22Rv1 (cell line): ENCODE measurements around the gene CDK2AP2.

Experiments used
- H3K27ac ChIP-seq: fragments of 450-650 bp; 2 replicates; pipeline ENCODE4 v1.5.1; 2017
- ZFX ChIP-seq: fragments of 450-650 bp; IDR thresholded peaks from 2 replicates; pipeline ENCODE4 v1.6.1; 2017; ENCODE audit warnings: antibody characterized with exemption, borderline replicate concordance
- TF ChIP-seq, protein P1 (sequence below): fragments of 450-650 bp; IDR thresholded peaks from 2 replicates; pipeline ENCODE4 v1.5.1; 2017; ENCODE audit warnings: mild to moderate bottlenecking

CDK2AP2 gene

DNA sequence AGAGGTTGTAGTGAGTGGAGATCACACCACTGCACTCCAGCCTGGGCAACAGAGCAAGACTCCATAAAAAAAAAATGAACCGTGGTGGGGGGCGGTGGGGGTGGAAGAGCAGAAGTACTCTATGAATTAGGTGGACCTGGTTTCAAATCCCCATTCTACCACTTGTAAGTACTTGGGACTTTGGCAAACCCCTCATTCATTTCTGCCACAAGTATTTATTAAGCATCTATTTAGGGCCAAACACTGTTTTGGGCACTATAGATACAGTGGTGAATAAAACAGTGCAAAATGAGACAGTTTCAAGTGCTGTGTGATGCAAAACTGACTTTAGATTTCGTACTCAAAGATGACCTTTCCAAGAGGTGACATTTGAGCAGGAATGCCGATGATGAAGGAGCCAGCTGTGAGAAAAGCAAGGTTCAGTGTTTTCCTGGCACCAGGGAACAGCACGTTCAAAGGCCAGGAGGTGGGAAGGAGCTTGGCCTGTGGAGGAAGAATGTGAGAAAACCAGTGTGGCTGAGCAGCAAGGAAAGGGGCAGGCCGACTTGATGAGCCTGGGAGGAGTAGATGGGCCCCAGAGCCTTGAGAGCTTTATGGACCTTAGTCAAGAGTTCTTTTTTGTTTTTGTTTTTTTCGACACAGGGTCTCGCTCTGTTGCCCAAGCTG lies 37.5 kb downstream of the CDK2AP2 start:
- H3K27ac ChIP-seq, result no peak overlapping the region
- TF ChIP-seq ZFX, result no peak
- TF ChIP-seq, protein P1, sequence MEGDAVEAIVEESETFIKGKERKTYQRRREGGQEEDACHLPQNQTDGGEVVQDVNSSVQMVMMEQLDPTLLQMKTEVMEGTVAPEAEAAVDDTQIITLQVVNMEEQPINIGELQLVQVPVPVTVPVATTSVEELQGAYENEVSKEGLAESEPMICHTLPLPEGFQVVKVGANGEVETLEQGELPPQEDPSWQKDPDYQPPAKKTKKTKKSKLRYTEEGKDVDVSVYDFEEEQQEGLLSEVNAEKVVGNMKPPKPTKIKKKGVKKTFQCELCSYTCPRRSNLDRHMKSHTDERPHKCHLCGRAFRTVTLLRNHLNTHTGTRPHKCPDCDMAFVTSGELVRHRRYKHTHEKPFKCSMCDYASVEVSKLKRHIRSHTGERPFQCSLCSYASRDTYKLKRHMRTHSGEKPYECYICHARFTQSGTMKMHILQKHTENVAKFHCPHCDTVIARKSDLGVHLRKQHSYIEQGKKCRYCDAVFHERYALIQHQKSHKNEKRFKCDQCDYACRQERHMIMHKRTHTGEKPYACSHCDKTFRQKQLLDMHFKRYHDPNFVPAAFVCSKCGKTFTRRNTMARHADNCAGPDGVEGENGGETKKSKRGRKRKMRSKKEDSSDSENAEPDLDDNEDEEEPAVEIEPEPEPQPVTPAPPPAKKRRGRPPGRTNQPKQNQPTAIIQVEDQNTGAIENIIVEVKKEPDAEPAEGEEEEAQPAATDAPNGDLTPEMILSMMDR, result no peak

DNA sequence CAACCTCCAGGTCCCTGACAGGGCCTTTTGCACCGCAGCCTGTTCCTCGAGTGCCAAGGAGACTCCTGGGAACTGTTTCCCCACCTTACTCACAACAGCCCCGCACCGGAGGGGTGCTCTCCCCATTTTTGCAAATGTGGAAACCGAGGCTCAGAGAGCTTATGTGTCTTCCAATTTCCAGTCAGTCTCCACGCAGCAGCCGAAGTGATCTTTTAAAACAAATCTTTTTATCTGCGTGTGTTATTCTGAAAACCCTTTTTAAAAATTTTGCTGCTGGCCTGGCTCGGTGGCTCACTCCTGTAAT lies 38.5 kb downstream of the CDK2AP2 start:
- H3K27ac ChIP-seq, result peak overlapping the region; percentile 98

DNA sequence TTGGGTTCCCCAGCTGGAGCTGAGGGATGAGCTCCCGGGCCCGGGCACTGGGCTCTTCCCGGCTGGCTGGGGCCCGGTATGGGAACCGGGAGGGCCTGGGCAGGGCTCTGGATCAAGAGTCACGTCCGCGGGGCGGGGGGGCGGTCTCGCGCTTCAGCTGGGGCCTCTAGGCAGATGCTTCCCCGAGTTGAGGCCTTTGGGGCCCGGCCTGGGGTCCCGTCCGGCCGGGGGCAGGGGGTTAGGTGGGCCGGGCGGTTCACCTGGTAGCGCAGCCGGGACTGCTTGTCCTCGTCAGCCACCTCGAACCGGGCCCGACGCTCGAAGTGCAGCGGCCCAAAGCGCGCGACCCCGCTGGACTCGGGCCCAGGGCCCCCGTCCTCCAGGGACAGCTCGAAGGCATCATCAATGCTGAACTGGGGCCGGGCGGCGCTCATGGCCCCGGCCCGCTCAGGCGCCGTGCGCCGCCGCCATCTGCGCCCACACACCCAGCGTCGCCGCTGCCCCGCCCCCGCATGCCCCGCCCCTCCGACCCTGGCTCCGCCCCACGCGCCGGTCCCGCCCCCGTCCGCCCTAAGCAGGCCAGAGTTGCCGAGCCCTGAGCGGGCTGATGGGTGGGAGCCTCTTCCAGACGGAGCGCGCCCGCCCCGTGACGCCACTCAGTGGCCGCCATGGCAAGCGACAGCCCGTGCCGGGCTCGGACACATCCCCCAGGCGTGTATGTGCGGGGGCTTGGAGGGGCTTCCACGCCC lies 39.0 kb downstream of the CDK2AP2 start, which contains the start of gene TMEM134:
Gene TMEM134, minus strand, starts transcription at position 493 of the 749 bp plus-strand sequence. Its CDS starts 59 bp downstream, at position 434.
- H3K27ac ChIP-seq, result peak within 1 kb of the TSS; percentile 98
- TF ChIP-seq, protein P1, result peak; percentile 72
- no peak for TF ChIP-seq ZFX

More for the DNA sequence above, 38.5 kb downstream of the CDK2AP2 start:
- no peak for TF ChIP-seq ZFX
- TF ChIP-seq, protein P1, result peak; percentile 40; the same call in 1 of the 2 replicates

DNA sequence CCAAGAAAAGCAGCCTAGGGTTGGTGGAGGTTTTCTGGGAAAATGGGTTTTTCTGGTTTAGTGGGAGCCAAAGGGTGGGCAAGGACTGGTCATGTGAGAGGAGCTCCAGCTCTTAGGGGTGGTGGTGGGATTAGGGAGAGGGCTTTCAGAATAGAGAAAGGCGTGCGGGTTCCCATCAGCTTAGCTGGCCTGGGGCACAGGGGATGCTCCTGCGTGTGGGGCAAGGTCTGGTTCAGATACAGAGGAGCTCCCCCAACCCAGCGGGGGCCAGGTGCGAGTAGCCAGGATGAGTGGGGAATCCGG lies 39.6 kb downstream of the CDK2AP2 start:
- peak overlapping the region; percentile 98 for H3K27ac ChIP-seq
- TF ChIP-seq, protein P1, result no peak
- no peak for TF ChIP-seq ZFX

DNA sequence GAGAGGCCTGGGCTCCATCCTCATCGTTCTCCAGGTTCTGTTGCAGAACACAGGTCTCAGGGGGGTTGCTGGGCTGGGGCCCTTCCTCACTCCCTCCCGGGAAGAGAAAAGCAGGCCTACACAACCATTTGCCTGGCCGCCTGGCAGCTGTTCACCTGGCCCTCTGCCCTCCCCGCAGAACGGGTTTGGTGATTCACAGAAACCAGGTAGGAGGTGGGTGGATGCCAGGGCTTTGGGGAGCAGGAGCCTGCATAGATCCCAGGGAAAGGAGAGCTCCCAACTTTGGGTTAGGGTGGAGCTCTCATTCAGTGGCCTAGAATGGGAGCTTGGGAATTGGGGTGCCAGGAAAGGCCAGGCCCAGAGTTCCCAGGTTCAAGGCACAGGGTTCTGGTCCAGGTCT lies 39.9 kb downstream of the CDK2AP2 start:
- no peak for TF ChIP-seq ZFX
- TF ChIP-seq, protein P1, result no peak
- peak overlapping the region; percentile 98 for H3K27ac ChIP-seq

DNA sequence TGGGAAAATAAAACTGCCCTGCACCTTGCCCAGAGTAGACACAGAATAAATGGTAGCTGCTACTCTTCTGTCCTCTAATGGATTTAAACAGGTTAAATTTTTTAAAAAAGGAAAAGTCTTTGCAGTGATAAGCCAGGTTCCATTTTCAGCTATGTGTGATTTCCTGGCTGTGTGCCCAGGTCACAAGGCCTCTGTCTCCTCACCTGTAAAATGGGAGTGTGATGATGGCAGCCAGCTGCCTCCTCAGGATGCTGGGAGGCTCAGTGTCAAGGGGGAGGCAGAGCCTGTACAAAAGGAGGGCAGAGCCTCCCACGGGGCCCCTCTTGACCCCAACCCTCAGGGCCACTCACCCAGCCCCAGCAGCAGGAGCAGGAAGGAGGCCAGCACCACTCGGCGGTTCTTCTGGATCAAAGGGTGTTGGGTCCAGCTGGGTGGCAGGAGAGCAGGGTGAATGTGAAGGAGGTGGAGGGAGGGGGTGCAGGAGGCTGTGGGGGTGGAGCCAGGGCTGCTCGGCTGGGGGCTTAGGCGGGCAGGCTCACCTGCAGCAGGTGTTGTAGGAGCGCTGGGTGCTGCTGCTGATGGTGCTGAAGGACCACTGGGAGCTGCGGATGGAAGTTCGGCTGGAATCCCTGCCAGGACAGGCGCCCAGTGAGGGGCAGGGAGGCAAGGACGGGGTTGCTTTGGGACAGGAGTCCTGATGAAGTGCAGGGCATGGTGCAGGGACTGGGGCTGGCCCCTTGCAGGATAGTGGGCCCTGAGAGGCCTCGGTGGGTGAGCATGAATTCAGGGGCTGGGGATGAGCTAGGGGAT lies 40.8 kb downstream of the CDK2AP2 start:
- TF ChIP-seq, protein P1, result no peak
- TF ChIP-seq ZFX, result no peak
- peak overlapping the region; percentile 98 for H3K27ac ChIP-seq

DNA sequence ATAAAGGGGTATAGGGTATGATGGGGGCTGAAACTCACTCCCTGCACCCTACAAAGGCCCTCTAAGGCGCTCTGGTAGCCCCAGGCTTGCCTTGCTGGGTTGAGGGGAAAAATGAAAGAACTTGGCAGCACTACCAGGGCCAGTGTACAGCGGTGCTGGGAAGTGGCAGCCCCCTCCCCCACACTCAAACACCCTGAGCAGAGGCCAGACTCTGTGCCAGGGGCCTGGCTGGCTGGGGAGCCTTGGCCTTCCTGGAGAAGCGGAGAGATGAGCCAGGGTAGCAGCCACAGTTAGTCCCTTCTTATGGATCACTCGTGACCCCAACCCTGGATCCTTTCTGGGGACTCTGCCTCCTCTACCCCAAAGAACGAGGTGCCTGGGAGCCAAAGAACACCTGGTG lies 41.6 kb downstream of the CDK2AP2 start:
- H3K27ac ChIP-seq, result peak overlapping the region; percentile 98
- TF ChIP-seq, protein P1, result no peak
- no peak for TF ChIP-seq ZFX

- peak overlapping the region; percentile 98 for H3K27ac ChIP-seq
These were observed 42.4 kb downstream of the CDK2AP2 start for GRCh38 chr11:67465530-67465929.
